NOMO-1 (cell line): ENCODE results near the gene POLR2F.
A peak's percentile ranks its signal among the peaks of the same experiment; 100 is the strongest.

Experiments
- DNase-seq, 2 experiments: peaks; one replicate each; lab custom pipeline; 2025; ENCODE audit not compliant: unreplicated experiment in 2 of 2; lab: John Stamatoyannopoulos, UW

The POLR2F gene

DNA sequence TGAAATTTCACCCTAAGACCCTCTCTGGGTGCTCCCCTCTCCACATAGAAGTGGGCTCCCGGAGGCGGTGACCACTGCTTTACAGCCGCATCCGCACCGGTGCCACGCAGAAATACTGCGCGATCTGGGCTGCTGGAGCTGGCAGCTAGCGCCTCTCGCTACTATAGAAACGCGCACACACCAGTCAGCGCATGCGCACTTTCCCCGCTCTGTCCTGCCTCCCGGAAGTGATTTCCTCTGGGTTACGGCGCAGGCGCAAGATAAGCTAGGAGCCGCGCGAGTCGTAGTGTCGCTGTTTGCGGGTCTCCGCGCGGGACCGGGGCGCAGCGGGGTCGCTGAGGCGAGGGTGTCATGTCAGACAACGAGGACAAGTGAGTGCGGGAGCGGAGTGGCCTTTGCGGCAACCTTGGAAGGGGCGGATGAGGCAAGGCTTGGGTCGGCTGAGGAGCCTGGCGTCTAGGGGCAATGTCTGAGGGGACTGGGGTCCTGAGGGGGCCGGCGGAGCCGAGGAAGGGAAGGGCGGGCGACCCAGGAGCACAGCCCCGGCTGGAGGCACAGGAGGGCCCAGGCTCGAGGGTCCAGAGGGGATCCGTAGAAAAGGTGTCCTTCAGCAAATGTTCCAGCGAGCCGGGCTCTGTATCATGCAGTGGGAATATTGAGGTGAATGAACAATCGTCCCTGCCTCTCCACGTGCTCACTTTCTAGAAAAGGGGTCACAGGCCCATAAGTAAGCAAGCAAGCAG is at the start of gene POLR2F, which contains the start of gene C22orf23:
POLR2F (plus strand) TSS at position 263 of the 743 bp plus-strand sequence; CDS start at position 352, 89 bp downstream.
C22orf23 (minus strand) TSS at position 165 of the 743 bp plus-strand sequence. CDS start 452 bp downstream, outside the sequence.
- DNase-seq = peak; percentile 91 to 95

DNA sequence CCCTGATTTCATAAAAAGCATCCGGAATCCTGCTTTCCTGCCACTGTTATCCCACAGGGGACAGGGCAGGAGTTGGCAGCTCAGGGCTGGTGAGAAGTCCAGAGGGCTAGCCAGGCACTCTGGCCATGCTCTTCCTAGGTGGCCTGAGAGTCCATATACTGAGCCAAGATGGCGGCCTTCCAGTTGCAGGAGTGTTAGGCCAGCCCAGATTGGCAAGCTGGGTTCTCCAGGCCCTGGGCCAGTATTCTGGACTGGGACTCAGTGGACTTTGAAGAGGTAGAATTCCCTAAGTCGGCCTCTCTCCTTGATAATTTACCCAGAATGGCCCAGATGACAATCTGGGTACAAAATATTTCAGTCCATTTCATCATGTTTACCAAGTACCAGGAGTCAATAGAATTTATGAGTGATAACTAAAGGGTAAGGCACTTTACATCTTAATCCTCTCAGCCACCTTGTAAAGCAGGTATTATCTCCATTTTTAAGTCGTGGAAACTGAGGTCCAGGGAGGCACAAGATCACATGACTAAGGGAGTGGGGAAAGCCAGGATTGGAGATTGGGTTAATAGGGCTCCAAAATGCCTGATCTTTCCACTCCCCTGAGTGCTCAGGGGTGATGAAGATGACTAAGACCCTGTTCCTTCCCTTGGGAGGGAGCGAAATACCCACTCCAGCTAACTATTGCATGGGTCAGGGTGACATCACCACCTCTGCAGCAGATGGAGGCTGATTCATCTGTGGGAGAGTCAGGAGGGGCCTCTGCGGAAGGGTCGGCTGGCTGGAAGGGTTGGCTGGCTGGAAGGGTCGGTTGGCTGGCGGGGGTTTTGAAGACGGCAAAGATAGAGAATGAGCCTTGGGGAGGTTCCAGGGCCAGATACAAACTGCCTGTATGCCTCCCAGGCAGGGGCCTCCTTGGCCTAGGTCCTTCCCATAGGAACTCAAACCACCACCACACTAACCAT is 48.6 kb upstream of the POLR2F start:
- no peak for DNase-seq

DNA sequence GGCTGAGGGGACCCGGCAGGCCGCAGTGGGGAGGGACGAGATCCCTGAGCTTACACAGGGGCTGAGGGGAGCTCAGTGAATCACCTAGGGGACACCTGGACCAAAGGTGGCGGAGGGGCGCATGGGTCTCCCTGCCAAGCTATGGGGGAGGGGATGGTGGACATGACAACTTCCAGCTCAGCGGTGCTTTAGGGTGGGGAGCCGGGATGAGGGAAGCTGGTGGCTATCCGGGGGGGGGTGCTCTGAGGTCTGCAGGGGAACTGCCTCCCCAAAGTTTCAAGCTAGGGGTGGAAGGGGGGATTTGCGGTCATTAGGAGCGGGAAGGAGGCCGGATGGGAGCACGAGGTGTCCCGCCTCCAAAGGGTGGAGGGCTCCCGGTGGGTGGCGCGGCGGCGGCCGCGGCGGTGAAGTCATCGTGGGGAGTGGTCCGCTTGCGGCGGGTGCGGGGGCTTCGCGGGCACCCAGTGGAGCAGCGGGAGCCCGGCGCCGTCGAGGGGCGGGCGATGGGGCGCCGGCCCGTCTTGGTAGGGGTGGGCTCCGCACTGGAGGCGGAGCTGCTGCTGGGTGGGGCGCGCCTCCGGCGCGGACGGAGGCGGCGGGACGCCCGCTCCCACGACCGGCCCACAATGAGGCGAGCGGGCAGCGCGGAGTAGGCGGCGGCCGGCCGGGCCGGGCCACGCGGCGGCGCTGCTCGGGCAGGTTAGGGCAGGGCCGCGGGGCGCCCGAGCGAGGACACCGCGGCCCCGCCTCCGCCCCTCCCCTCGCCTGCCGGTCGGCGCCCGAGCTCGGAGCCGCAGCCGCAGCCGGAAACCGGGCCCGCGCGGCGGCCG is 47.8 kb upstream of the POLR2F start, which contains the start of gene MICALL1:
MICALL1 (plus strand) TSS at position 764 of the 830 bp plus-strand sequence. CDS start 126 bp downstream, outside the sequence.
- peak; percentile 73 to 79 for DNase-seq

DNA sequence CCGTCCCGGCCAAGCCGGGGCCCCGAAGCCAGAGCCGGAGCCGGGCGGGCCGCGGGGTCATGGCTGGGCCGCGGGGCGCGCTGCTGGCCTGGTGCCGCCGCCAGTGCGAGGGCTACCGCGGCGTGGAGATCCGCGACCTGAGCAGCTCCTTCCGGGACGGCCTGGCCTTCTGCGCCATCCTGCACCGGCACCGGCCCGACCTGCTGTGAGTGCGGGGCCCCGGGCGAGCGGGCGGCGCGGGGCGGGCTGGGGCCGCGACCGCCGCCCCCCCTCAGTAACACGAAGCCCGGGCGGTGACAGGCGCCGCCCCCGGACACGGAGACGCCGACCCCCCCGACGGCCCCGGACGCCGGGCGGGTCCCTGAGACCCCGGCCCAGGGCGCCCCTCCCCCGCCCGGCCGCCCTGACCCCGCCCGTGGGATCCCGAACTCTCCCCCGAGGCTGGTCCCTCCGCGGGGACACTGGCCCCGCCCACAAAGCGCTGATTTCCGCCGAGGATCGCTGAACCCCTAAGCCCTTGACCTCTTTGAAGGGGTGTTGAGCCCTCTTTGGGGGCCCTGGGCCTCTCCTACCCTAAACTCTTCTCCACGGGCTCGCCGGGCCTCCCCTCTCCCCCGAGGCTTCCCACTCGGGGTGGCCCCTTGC is 47.0 kb upstream of the POLR2F start:
- DNase-seq = no peak

DNA sequence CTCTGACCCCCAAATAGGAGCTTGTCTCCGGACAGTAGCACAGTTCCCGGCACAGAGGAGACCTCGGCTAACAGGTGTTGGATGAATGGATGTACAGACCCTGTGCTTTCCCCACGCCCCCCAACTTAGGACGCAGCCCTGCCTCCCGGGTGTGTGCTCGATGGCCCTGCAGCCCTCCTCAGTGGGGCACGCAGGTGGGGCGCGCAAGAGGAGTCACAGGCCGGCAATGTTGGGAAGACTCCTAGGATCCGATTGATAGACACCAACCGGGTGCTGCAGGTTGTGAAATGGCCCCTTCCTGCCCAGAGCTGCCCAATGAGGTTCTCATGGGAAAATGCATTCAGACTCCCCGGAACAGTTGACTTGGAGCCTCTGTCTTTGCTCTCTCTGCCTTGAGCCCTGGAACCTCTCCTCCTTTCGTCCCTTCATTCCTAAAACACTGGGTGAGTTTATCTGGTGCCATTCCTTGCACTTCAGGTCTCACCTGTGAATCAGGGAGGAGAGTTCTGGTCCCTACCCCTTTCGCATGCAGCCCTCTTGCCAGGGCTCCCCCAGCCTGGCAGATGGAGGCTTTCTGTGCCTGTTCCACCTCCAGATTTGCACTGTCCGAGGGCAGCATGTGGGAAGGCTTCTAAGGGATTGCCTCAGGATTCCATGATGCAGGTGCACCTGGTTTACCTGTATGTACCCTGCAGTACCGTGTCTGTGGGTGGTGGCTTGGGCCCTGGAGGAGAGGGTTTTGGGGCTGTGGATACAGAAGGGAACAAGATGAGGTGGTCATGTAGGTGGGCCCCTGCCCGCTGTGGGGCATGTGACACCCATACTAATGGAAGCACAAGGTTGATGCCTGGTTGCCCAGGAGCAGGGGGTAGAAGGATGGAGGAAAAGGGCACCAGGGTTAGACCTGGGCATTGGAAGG is 46.2 kb upstream of the POLR2F start:
- no peak for DNase-seq

DNA sequence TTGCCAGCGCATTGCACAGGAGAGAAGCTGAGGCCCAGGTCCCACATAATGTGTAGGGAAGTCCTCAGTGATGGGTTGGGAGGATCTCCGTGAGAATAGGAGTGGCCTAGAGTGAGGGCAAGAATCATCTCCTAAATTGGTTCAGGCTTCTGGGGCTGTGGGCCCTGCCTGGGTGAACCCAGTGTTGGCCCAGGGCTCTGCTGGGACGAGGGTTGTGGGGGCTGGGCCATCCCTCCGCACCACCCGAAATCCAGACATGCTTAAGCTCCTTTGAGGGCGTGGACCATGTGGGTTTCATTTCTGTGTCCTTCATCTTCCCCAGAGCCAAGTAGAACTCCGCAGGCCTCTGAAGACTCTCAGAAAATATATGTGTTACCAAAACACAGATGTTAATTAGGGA is 43.7 kb upstream of the POLR2F start:
- DNase-seq = no peak

DNA sequence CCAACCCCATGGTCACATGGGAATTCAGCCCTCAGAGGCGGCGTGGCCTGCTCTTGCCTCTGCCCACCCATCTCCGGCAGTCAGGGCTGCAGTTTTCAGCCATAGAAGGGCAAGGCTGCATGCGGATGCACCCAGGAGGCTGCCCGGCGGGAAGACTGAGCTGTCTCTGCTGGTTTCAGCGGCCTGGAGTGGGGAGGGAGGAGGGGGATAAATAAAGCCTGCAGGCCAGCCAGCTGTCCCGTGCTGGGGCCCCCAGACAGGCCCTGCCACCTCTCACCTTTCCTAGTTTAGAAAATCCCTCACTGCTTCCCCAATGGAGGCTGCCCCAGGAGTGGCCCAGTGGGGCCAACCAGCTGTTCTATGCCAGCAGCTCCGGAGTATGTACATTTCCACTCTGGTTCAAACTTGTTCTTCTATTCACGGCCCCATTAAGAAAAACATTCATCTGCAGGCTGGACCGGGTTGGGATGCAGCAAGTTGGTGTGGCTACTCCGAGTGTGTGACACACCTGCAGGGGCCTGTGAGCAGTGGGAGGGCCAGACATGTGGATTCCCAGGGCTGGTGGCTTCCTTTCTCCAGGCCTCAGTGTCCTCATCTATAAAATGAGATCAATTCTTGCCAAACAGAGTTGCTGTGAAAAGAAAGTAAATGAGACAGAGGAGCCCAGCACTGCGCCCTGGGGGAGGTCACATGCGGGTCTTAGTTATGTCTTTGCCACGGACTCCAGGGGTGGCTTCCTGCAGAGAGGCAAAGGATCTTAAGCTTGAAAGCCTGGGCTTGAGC is 42.4 kb upstream of the POLR2F start:
- DNase-seq = no peak

DNA sequence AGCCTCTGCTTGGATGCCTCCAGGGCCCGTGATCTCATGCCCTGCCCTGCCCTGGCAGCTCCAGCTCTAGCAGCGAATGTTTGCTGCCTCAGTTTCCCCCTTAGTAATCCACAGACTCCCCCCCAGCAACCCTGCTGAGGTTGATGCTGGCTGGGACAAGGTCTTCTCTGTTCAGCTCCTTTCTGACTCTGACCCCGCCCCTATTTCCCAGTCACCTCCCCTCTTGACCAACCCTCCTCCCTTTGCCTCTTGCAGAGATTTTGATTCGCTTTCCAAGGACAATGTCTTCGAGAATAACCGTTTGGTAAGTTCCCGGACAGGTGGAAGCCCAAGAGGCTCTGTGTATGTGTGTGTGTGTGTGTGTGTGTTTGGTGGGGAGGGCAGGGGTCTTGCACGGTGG is 41.8 kb upstream of the POLR2F start:
- no peak for DNase-seq

DNA sequence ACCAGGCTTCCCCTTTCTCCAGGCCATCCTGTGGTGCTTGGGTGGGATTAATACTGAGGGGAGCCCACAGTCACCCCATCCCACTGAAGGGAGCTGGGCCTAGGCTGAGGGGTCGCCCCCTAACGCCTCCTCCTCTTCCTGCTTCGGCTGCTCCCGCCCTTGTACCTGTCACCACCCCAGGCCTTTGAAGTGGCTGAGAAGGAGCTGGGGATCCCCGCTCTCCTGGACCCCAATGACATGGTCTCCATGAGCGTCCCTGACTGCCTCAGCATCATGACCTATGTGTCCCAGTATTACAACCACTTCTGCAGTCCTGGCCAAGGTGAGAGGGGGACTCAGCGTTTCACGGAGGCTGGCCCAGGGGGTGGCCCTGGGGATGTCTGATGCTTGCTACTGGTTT is 41.3 kb upstream of the POLR2F start:
- DNase-seq = no peak

DNA sequence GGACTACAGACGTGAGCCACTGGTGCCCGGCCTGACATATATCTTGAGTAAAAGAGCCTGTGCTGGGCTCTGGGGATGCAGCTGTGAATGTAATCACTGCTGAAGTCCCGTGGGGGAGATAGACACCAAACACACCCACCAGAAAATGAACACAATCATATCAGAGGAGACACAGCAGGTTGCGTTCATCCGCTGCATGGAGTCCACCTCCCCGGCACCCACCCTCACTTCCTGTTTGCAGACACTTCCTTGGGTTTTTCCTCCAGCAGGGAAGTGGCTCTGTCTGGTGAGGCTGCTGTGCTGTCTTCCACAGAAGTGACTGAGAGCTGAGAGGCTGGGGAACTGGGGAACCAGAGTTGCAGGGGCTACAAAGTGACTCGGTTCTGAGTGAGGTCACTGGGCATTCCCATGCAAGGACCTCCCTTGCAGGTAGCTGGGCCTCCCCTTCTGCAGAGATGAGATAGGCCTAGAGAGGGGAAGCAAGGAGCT is 40.2 kb upstream of the POLR2F start:
- no peak for DNase-seq

DNA sequence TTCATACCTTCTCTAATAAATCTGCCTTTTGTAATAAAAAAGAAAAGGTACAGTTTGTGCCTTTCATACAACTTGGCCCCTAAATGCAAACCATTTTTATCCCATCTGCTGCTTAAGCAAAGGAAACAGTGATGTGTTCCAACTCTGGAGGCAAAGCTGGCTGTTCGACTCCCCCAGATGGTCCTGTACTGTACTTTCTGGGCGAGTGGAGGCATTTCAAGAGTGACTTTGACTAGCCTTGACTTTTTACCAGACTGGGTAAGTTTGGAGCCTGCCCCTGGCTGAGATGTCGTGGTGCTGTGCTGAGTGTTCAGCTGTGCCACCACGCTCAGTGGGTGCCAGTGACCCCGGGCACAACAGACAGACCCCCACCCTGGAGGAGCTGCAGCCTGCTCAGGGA is 37.2 kb upstream of the POLR2F start:
- DNase-seq = no peak

DNA sequence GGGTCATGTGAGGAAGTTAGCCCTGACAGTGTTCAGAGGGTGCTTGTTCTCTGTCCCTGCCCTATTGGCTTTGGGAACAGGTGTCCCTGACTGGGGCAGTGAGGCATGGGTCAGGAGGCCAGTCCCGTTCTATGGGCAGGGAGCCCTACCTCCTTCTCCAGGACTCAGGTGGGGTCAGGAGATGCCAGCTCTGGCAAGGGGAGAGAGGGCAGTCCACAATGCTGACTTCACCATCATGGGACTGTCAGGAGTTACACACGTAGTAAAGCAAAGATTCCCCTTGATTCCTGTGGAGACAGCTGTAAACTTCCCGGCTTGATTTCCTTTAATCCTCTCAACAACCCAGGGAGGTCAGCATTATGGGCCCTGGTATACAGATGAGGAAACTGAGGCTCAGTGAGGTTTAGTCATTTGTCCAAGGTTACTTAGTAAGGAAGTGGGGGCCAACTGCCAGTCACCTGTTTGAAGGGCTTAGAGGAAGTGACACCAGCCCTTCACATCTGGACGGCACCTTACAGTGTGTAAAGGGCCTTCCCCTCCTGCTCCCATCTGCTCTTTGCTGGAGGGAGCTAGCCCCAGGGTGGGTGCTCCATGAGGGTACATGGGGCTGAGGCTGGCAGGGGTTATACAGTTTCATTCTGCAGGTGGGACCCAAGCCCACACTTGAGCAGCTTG is 35.5 kb upstream of the POLR2F start:
- no peak for DNase-seq

DNA sequence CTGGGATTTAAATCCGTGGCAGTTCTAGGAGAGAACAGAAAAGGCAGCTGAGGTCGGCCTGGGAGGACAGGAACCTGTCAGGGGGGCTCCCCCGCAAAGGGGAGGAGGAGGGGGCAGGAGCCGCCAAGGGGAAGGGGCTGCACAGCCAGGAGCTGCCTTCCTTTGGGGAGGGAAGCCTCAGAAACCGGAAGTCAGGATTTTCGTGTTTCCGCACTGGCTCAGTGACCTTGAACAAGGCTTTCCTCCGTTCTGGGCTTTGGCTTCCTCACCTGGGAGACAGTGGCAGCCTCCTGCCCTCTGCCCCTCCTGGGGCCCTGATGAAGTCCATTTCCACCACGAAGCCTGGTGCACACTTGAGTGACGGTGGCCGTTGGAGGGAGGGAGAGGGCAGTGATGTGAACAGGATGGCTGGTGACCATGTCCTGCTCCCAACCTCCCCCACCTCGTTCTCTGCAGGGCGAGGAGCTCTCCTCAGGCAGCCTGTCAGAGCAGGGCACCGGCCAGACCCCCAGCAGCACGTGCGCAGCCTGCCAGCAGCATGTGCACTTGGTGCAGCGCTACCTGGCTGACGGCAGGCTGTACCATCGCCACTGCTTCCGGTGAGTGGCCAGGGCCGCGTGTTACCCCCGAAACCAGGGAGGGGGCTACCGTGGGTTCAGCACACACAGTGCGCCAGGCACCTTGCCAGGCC is 34.8 kb upstream of the POLR2F start:
- DNase-seq = no peak

DNA sequence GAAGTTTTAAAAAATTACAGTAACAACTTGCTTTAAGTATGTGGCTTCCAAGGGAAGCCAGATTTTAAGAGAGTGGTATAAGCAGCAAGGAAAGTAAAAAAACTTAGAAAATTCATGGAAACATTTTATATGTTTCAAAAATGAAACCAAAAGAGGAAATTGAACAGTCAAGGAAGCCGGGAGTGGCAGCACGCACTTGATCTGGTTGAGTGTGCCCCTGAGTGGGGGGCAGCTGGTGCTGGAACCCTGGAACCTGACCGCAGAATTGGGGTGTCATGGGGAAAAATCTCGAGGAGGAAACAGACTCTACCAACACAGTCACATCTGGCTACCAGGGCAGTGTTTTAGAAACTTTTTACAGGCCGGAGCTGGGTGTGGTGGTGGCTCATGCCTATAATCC is 33.4 kb upstream of the POLR2F start:
- DNase-seq = peak; percentile 14 to 47

DNA sequence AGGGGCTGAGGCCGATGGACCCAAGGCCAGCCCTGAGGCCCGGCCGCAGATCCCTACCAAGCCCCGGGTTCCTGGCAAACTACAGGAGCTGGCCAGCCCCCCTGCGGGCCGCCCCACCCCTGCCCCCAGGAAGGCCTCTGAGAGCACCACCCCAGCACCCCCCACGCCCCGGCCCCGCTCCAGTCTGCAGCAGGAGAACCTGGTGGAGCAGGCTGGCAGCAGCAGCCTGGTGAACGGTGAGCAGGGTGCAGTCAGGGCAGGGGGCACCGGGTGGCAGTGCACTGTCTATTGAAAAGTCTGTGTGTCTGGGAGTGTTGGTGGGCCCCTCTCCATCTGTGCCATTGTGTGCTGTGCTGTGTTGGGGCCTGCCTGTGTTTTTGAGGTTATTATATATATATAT is 31.3 kb upstream of the POLR2F start:
- no peak for DNase-seq

DNA sequence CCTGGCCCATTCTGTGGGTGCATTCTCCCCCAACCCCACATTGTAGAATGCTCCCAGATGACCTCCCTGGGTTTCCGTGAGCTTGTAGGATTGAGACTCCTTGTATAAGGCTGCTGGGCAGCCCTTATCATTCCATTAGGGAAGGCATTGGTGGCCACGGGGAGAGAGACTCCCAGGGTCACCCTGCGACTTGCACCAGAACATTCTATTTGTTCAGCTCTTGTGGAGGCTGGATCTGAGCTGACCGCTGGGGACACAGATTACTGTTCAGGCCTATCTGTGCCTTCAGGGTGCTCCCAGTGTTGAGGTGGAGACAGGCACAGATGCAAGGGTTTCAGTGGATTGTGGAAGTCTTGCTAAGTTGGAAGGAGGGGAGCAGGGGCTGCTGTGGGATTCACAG is 29.6 kb upstream of the POLR2F start:
- no peak for DNase-seq
